MCF 10A (cell line): ENCODE results near the gene SLC4A8. TPM values are rescaled to one million over a fixed set of nuclear protein-coding genes. Genes with fewer than 3 reads are reported as not detected.

ENCODE experiments used
- BruUV-seq: library from RNA; stranded (reverse); fragments of 400-500 nt; replicated peaks from 2 replicates; lab custom pipeline; 2021; lab: Mats Ljungman, UMichigan
- CTCF ChIA-PET: fragments of 300-600 bp; sonication (Branson Sonifier 250); formaldehyde crosslinking; extraction: SDS; loops from one replicate; lab custom pipeline; 2021; ENCODE audit warnings: antibody characterized with exemption, inconsistent platforms; lab: Yijun Ruan, JAX
- POLR2A ChIA-PET: fragments of 300-600, 350-650 bp; sonication (Branson Sonifier 250); formaldehyde crosslinking; extraction: SDS; loops from one replicate; lab custom pipeline; 2020; ENCODE audit warnings: antibody characterized with exemption, inconsistent platforms; lab: Yijun Ruan, JAX
- DNase-seq: peaks from one replicate; pipeline ENCODE4 v3.0.0-alpha.2; 2018; ENCODE audit not compliant: unreplicated experiment
- H3K27ac Mint-ChIP-seq: one replicate; pipeline ENCODE4 v1.8.0; 2022; ENCODE audit warnings: mild to moderate bottlenecking, low read depth, mixed read lengths; ENCODE audit not compliant: unreplicated experiment
- H3K27me3 Mint-ChIP-seq: one replicate; pipeline ENCODE4 v1.8.0; 2022; ENCODE audit warnings: mixed read lengths; ENCODE audit not compliant: insufficient read depth, unreplicated experiment
- H3K36me3 Mint-ChIP-seq: one replicate; pipeline ENCODE4 v1.8.0; 2022; ENCODE audit warnings: mild to moderate bottlenecking, moderate library complexity, mixed read lengths; ENCODE audit not compliant: insufficient read depth, unreplicated experiment
- H3K4me1 Mint-ChIP-seq: one replicate; pipeline ENCODE4 v1.8.0; 2022; ENCODE audit warnings: mixed read lengths; ENCODE audit not compliant: insufficient read depth, unreplicated experiment
- H3K4me3 Mint-ChIP-seq: one replicate; pipeline ENCODE4 v1.8.0; 2022; ENCODE audit warnings: mild to moderate bottlenecking, moderate library complexity, mixed read lengths; ENCODE audit not compliant: unreplicated experiment
- H3K9me3 Mint-ChIP-seq: one replicate; pipeline ENCODE4 v1.8.0; 2022; ENCODE audit warnings: mixed read lengths; ENCODE audit not compliant: unreplicated experiment
- CTCF ChIP-seq: fragments of 200-600 bp; IDR thresholded peaks from one replicate; pipeline ENCODE4 v1.8.0; 2022; ENCODE audit warnings: antibody characterized with exemption, mild to moderate bottlenecking; ENCODE audit not compliant: unreplicated experiment
- intact Hi-C: fragments of 100-400 bp; cut with micrococcal nuclease; formaldehyde crosslinking; loops from 2 replicates; pipeline ENCODE4 v1.14.1; 2022
- total RNA-seq: library from RNA; stranded (reverse); gene quantifications from 2 replicates; pipeline ENCODE4 v1.2.3, GENCODE V29; 2022

SLC4A8 gene
- total RNA-seq, 1 experiment from 2014 or later = 1.1 TPM

- intact Hi-C loops = no loop called here
- ChIA-PET CTCF (interaction anchor here (0.6 to 1.0 kb wide), 4 partner anchors 35 to 614 kb away, joined by 3 to 5 read pairs (median 3); no protein-coding TSS in a partner anchor), POLR2A (interaction anchor here (0.6 to 8.0 kb wide), 6 partner anchors 9 to 464 kb away, joined by 3 to 54 read pairs (median 4); no protein-coding TSS in a partner anchor)
- H3K9me3 Mint-ChIP-seq = no peaks in the 10 kb centered on the region
- H3K27me3 Mint-ChIP-seq = no peaks in the 10 kb centered on the region
- peak overlapping the region; percentile 80 for H3K27ac Mint-ChIP-seq
- H3K4me1 Mint-ChIP-seq = peaks cover 59% of the 10 kb centered on the region
- no peaks in the 10 kb centered on the region for H3K36me3 Mint-ChIP-seq
- no peak for TF ChIP-seq CTCF
- BruUV-seq = no TSS peak
- H3K4me3 Mint-ChIP-seq = peak overlapping the region; percentile 33
- DNase-seq = peak; percentile 67
Measured at GRCh38 chr12:51389302-51389999, 35.2 kb upstream of the SLC4A8 start.

GRCh38 chr12:51390457-51390856, 34.2 kb upstream of the SLC4A8 start:
- intact Hi-C loops = no loop called here
- ChIA-PET CTCF (interaction anchor here (1.0 kb wide), 1 partner anchor 19 kb away, joined by 6 read pairs; no protein-coding TSS in a partner anchor), POLR2A (interaction anchor here (1.0 to 8.0 kb wide), 3 partner anchors 10 to 495 kb away, joined by 3 to 54 read pairs (median 13); no protein-coding TSS in a partner anchor)
- Mint-ChIP-seq H3K4me3 (peak overlapping the region; percentile 95), H3K9me3 (no peaks in the 10 kb centered on the region), H3K4me1 (peaks cover 61% of the 10 kb centered on the region), H3K27ac (peak overlapping the region; percentile 95), H3K27me3 (no peaks in the 10 kb centered on the region), H3K36me3 (no peaks in the 10 kb centered on the region)
- TSS peak; percentile 36 for BruUV-seq
- TF ChIP-seq CTCF = no peak
- DNase-seq = no peak

GRCh38 chr12:51390891-51391282, 33.7 kb upstream of the SLC4A8 start:
- POLR2A ChIA-PET = interaction anchor here (1.0 to 8.0 kb wide), 4 partner anchors 10 to 495 kb away, joined by 3 to 54 read pairs (median 8); no protein-coding TSS in a partner anchor
- no peak for DNase-seq
- Mint-ChIP-seq H3K4me1 (peaks cover 57% of the 10 kb centered on the region), H3K27ac (peak overlapping the region; percentile 95), H3K4me3 (peak overlapping the region; percentile 95), H3K27me3 (no peaks in the 10 kb centered on the region), H3K9me3 (no peaks in the 10 kb centered on the region), H3K36me3 (no peaks in the 10 kb centered on the region)
- CTCF ChIA-PET = interaction anchor here (0.6 to 1.3 kb wide), 5 partner anchors 15 to 539 kb away, joined by 3 to 6 read pairs (median 3); no protein-coding TSS in a partner anchor
- TF ChIP-seq CTCF = no peak
- intact Hi-C loops = no loop called here
- no TSS peak for BruUV-seq
